H1 (cell line): ENCODE results near the gene PPRC1. TPM values are rescaled to one million over a fixed set of nuclear protein-coding genes. Genes with fewer than 3 reads are reported as not detected.

Experiments
- CHD2 ChIP-seq: IDR thresholded peaks from 2 replicates; pipeline ENCODE4 v1.6.1; 2012; ENCODE audit warnings: low read length, improper control_type of control experiment
- SIN3A ChIP-seq, 2 experiments: IDR thresholded peaks in 1 of 2; conservative IDR thresholded peaks in 1 of 2; 2 replicates each; pipeline ENCODE4 v1.6.1; 2011 to 2012; ENCODE audit warnings: low read length in 2 of 2, improper control_type of control experiment in 1 of 2, low read depth in 1 of 2, mild to moderate bottlenecking in 1 of 2
- SP1 ChIP-seq: IDR thresholded peaks from 2 replicates; pipeline ENCODE4 v1.6.1; 2011; ENCODE audit warnings: low read depth, low read length
- polyA plus RNA-seq, 7 experiments: library from polyadenylated mRNA; depleted of rRNA in 3 of 7; stranded (reverse) in 5 of 7; unstranded in 2 of 7; fragments of >200 nt in 5 of 7; fragments of 200-250 nt in 2 of 7; gene quantifications; 1 replicate in 5 of 7; 2 replicates in 1 of 7; 4 replicates in 1 of 7; pipeline versions ENCODE4 v1.2.1 to v1.2.3, GENCODE V29; 2011 to 2013; ENCODE audit warnings: missing spikeins in 2 of 7, mixed read lengths in 2 of 7
- total RNA-seq: library from RNA; stranded (reverse); fragmentation: NEBNext Ultra II Directional; extraction: Animal tissue kit (Norgen Biotek cat#: 25700); gene quantifications from 2 replicates; pipeline ENCODE4 v1.2.1, GENCODE V29; 2021
- TF ChIP-seq, protein P1 (sequence below), 3 experiments: IDR thresholded peaks; 1 replicate in 2 of 3; 2 replicates in 1 of 3; pipeline versions ENCODE4 v1.5.1 to v1.6.1; 2011; ENCODE audit warnings: low read length in 3 of 3, mild to moderate bottlenecking in 3 of 3, inconsistent platforms in 2 of 3, low read depth in 1 of 3, moderate library complexity in 1 of 3; ENCODE audit not compliant: insufficient read depth in 1 of 3; ENCODE audit errors: control extremely low read depth in 1 of 3

Gene PPRC1
- total and polyA plus RNA-seq, 2 of the 8 experiments (the other 6 are each of a cell fraction or from before 2014, with no cell fraction given): 46.5 to 88.4 TPM

DNA sequence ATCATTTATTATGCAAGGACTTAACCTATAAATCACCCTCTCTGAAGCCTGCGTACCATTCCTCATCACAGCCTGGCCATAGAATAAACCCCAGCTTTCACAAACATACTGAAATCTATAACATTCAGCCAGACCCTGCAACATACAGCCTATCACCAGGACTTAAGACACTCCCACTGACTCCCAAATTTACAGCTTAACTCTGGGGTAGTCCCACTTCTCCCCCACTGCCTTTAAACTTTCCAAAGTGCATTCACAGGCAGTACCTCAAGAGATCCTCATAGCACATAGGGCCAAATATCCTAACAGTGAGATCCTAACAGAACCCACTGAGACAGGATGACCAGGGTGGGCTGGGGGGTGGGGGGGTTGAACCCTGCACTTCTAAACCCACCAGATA lies 16.2 kb upstream of the PPRC1 start (continued):
- TF ChIP-seq SIN3A (conservative IDR thresholded peaks at IDR 0.05 in 1 of 2, IDR thresholded peaks at IDR 0.05 in 1 of 2; ENCODE audit: low read depth in 1 of 2, low read length in 2 of 2) (no peak), SP1 (no peak), CHD2 (no peak)
- TF ChIP-seq, protein P1, sequence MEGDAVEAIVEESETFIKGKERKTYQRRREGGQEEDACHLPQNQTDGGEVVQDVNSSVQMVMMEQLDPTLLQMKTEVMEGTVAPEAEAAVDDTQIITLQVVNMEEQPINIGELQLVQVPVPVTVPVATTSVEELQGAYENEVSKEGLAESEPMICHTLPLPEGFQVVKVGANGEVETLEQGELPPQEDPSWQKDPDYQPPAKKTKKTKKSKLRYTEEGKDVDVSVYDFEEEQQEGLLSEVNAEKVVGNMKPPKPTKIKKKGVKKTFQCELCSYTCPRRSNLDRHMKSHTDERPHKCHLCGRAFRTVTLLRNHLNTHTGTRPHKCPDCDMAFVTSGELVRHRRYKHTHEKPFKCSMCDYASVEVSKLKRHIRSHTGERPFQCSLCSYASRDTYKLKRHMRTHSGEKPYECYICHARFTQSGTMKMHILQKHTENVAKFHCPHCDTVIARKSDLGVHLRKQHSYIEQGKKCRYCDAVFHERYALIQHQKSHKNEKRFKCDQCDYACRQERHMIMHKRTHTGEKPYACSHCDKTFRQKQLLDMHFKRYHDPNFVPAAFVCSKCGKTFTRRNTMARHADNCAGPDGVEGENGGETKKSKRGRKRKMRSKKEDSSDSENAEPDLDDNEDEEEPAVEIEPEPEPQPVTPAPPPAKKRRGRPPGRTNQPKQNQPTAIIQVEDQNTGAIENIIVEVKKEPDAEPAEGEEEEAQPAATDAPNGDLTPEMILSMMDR (IDR thresholded peaks at IDR 0.05; ENCODE audit: control extremely low read depth in 1 of 3, insufficient read depth in 1 of 3, low read depth in 1 of 3, low read length in 3 of 3): no peak
